GM12878 (cell line): ENCODE results near the gene MEI1.

Experiments
- CTCF ChIP-seq, 3 experiments: IDR thresholded peaks in 2 of 3; conservative IDR thresholded peaks in 1 of 3; 2 replicates each; pipeline ENCODE4 v1.5.1; 2011; ENCODE audit warnings: low read depth in 3 of 3, low read length in 3 of 3, mild to moderate bottlenecking in 3 of 3, control low read depth in 2 of 3, moderate library complexity in 2 of 3, inconsistent platforms in 1 of 3, mixed read lengths in 1 of 3; ENCODE audit not compliant: control insufficient read depth in 2 of 3, insufficient read depth in 1 of 3; ENCODE audit errors: extremely low read depth in 1 of 3
- ELK1 ChIP-seq: IDR thresholded peaks from 2 replicates; pipeline ENCODE4 v1.6.1; 2012; ENCODE audit warnings: low read depth, low read length, improper control_type of control experiment
- FOXK2 ChIP-seq: fragments of 450-650 bp; IDR thresholded peaks from 2 replicates; pipeline ENCODE4 v1.6.1; 2017; ENCODE audit warnings: mild to moderate bottlenecking, moderate library complexity
- POLR2A ChIP-seq: IDR thresholded peaks from 2 replicates; pipeline ENCODE4 v1.6.1; 2011; ENCODE audit warnings: low read depth, mild to moderate bottlenecking, low read length
- RAD21 ChIP-seq: IDR thresholded peaks from 2 replicates; pipeline ENCODE4 v1.6.1; 2011; ENCODE audit warnings: mild to moderate bottlenecking, low read depth, low read length, moderate library complexity; ENCODE audit not compliant: insufficient read depth
- ZNF274 ChIP-seq: IDR thresholded peaks from one replicate; pipeline ENCODE4 v1.8.0; 2011; ENCODE audit not compliant: insufficient read length, insufficient read depth

DNA sequence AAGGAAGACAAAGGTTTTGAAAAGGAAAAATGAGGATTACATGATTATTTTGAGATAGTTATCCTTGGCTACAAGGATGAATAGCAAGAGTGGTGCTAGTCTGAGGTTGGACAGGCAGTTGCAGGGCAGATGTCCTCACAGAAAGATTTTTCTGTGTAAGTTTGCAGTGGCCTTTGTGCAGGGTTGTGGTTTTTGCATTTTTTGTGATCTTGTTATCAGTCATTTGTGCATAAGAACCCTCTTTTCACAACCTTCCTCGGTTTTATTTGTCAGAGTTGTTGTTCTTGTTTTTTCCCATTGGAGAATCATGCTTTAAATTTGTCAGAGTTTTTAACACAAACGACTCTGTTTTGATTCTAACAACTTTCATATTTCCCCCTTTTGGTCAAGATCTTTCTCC lies 102.6 kb downstream of the MEI1 start:
- no peak for TF ChIP-seq CTCF (IDR thresholded peaks at IDR 0.05 in 2 of 3, conservative IDR thresholded peaks at IDR 0.05 in 1 of 3; ENCODE audit: control insufficient read depth in 2 of 3, extremely low read depth in 1 of 3, insufficient read depth in 1 of 3, low read depth in 3 of 3, low read length in 3 of 3)
- TF ChIP-seq RAD21: no peak
- no peak for TF ChIP-seq POLR2A
- no peak for TF ChIP-seq FOXK2
- no peak for TF ChIP-seq ZNF274
- no peak for TF ChIP-seq ELK1
